ENCODE results near the gene NEURL3.

Gene NEURL3

GRCh38 chr2:96530474-96531357, 25.6 kb upstream of the NEURL3 start:
- no peak for FAIRE-seq
- no peak for TF ChIP-seq TAF1 (IDR thresholded peaks at IDR 0.05; ENCODE audit: borderline replicate concordance, low read depth, low read length)
- DNase-seq (ENCODE audit: insufficient read length), result no peak

DNA sequence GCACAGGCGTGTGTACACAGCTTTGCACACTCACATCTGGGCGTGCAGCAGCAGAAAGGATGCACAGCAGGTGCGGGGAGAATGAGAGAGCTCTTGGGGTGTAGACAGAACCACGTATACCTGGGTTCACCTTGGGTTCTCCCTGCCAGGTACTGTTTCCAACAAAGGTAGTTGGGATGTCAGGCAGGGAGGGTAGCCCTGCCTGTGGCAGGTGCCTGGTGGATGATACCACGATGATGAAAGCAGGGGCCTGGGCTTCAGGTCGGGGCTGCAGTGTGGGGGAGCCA, 24.9 kb upstream of the NEURL3 start:
- FAIRE-seq (no peak), DNase-seq (ENCODE audit: insufficient read length) (no peak)
- TF ChIP-seq POLR2A (IDR thresholded peaks at IDR 0.05; ENCODE audit: low read depth, low read length), result no peak
- no peak for TF ChIP-seq TAF1 (IDR thresholded peaks at IDR 0.05; ENCODE audit: borderline replicate concordance, low read depth, low read length)

DNA sequence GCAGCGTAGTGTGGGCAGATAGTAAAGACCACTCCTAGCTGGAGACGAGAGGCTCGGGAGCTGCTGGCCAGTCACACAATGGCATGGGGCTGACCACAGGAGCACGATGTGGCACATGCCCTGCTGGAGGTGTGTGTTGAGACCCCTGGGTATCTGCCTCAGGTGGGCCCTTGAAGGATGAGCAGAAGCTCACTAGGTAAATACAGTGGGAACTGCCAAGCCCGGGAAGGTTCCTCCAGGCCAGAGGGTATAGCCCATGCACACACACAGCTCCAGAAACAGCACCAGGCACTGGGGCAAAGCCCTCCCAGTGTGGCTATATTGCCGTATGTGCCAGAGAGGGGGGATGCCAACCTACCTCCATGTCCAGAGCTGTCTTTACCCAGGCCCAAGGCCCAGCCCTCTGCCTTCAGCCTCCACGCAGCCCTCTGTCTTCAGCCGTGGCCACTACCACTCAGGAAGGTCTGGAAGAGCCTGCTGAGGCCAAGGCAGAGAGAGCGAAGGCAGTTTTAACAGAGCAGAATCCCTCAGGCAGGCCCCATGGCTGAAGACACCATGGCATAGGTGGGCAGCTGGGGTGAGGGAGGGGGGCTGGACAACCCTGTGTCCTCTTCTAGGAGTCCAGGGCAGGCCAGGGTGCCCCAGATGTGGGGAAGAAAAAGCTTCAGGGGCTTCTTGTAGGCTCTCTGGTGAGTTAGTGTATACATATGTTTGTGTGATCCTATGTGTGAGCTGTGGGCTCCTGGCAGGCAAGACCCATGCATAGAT, 24.4 kb upstream of the NEURL3 start:
- no peak for FAIRE-seq
- no peak for TF ChIP-seq TAF1 (IDR thresholded peaks at IDR 0.05; ENCODE audit: borderline replicate concordance, low read depth, low read length)
- TF ChIP-seq POLR2AphosphoS5 (IDR thresholded peaks at IDR 0.05; ENCODE audit: low read depth, low read length), result no peak
- no peak for TF ChIP-seq POLR2A (IDR thresholded peaks at IDR 0.05; ENCODE audit: low read depth, low read length)
- DNase-seq (ENCODE audit: insufficient read length), result no peak

GRCh38 chr2:96528700-96529375, 23.7 kb upstream of the NEURL3 start:
- DNase-seq (ENCODE audit: insufficient read length) (no peak), FAIRE-seq (no peak)
- TF ChIP-seq POLR2A (IDR thresholded peaks at IDR 0.05; ENCODE audit: low read depth, low read length) (no peak), TAF1 (IDR thresholded peaks at IDR 0.05; ENCODE audit: borderline replicate concordance, low read depth, low read length) (no peak), POLR2AphosphoS5 (IDR thresholded peaks at IDR 0.05; ENCODE audit: low read depth, low read length) (no peak)

DNA sequence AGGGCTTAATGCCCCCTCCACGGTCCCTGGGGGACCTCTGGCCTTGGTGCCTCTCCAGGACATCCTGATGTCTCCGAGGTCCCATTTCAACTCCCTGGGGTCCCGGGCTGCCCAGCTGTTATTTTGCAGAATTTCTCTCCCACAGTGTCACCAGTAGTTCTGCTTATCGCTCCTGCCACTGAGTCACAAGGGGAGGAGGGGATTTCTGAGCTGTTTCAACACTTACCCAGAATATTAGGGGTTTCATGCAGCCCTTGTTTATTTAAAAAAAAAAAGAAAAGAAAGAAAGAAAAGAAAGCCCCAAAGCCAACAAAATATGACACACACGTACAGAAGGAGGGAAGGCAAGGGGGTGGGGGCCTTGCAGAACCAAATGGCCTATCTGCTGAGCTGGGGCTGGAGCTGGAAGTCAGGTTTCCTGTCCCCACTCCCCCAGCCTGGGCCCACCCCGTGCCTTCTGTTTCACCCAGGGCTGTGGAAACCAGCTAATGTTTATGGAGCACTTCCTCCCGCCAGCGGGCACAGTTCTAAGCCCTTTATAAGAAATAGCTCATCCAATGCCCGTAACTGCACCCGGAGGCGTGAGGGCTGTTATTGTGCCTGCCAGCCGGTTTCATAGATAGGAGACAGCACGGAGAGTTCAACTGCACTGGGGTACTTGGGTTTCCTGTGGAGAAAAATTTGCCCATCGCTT, 23.0 kb upstream of the NEURL3 start:
- FAIRE-seq (peak; percentile 51), DNase-seq (ENCODE audit: insufficient read length) (no peak)
- TF ChIP-seq POLR2AphosphoS5 (IDR thresholded peaks at IDR 0.05; ENCODE audit: low read depth, low read length) (no peak), TAF1 (IDR thresholded peaks at IDR 0.05; ENCODE audit: borderline replicate concordance, low read depth, low read length) (no peak), POLR2A (IDR thresholded peaks at IDR 0.05; ENCODE audit: low read depth, low read length) (no peak)

DNA sequence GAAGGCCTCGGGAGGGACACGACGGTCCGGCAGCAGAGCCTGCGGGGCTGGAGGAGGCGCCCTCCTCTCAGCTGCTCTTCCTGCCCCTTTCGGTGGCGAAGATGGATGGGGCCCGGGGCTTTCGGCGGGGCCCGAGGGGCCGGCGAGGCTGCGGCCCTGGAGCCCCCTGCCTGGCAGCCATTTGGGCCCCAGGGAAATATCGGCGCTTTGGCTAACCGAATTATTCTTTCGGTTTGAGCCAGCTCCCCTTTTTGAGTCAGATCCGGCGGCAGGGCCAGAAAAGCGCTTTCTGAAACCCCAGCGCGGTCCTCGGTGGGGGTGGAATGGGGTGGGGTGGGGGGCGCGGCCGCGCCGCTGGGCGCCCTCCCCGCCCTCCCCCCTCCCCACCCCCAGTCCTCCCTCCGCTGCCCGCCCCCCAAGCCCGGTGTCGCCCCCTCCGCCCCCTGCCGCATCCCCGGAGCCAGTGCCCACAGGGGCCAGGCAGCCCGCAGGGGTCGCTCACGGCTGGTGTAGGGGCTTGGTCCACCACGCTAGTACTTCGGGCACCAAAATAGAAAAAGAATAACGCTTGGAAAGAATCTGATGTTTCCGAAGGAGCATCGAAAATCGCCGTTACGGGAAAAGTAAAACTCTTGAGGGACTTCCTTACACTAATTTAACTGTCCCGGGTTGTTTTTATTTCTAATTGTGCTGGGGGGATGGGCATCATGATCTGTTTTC, 22.3 kb upstream of the NEURL3 start:
- TF ChIP-seq POLR2AphosphoS5 (IDR thresholded peaks at IDR 0.05; ENCODE audit: low read depth, low read length) (no peak), POLR2A (IDR thresholded peaks at IDR 0.05; ENCODE audit: low read depth, low read length) (peak; percentile 61; the same call in 1 of the 2 replicates), TAF1 (IDR thresholded peaks at IDR 0.05; ENCODE audit: borderline replicate concordance, low read depth, low read length) (0 out of 2 replicates have a peak, but pooled peaks have one; percentile 25)
- FAIRE-seq, result peak; percentile 87
- peak; percentile 79 for DNase-seq (ENCODE audit: insufficient read length)

DNA sequence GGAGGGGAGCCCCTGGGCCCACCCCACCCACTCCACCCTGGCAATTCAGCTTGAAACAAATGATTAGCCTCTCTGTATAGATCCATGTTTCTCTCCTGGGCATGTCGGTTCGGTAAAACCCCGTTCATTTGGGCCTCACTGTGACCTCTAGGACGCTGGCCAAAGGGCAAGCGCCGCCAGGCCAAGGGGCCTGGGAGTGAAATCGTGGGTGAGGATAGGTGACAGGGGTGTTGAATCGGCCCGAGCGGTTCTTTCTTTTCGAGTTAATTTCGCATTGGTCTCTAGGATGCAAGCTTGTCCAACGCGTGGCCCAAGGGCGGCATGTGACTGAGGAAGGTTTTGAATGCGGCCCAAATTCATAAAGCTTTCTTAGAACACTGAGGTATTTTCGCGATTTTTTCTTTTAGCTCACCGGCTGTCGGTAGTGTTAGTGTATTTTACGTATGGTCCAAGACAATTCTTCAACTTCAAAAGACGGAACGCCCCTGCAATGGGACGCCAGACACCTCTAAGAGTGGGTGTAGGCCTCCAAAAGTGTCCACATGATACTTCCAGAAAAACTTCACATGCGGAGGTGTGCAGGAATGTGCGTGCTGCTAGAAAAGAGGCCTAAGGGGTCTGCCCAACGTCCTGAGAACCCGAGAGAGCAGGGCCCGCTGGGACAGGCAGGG, 21.6 kb upstream of the NEURL3 start:
- DNase-seq (ENCODE audit: insufficient read length) (no peak), FAIRE-seq (no peak)
- TF ChIP-seq POLR2A (IDR thresholded peaks at IDR 0.05; ENCODE audit: low read depth, low read length), result no peak
- no peak for TF ChIP-seq TAF1 (IDR thresholded peaks at IDR 0.05; ENCODE audit: borderline replicate concordance, low read depth, low read length)
- no peak; the same call in 1 of the 2 replicates for TF ChIP-seq POLR2AphosphoS5 (IDR thresholded peaks at IDR 0.05; ENCODE audit: low read depth, low read length)

GRCh38 chr2:96526101-96526591, 21.0 kb upstream of the NEURL3 start:
- DNase-seq (ENCODE audit: insufficient read length) (no peak), FAIRE-seq (no peak)
- TF ChIP-seq TAF1 (IDR thresholded peaks at IDR 0.05; ENCODE audit: borderline replicate concordance, low read depth, low read length) (no peak), POLR2AphosphoS5 (IDR thresholded peaks at IDR 0.05; ENCODE audit: low read depth, low read length) (no peak), POLR2A (IDR thresholded peaks at IDR 0.05; ENCODE audit: low read depth, low read length) (no peak)

GRCh38 chr2:96525211-96525507, 20.0 kb upstream of the NEURL3 start:
- FAIRE-seq (peak; percentile 85), DNase-seq (ENCODE audit: insufficient read length) (no peak)
- TF ChIP-seq POLR2A (IDR thresholded peaks at IDR 0.05; ENCODE audit: low read depth, low read length) (no peak), TAF1 (IDR thresholded peaks at IDR 0.05; ENCODE audit: borderline replicate concordance, low read depth, low read length) (no peak), POLR2AphosphoS5 (IDR thresholded peaks at IDR 0.05; ENCODE audit: low read depth, low read length) (no peak)

DNA sequence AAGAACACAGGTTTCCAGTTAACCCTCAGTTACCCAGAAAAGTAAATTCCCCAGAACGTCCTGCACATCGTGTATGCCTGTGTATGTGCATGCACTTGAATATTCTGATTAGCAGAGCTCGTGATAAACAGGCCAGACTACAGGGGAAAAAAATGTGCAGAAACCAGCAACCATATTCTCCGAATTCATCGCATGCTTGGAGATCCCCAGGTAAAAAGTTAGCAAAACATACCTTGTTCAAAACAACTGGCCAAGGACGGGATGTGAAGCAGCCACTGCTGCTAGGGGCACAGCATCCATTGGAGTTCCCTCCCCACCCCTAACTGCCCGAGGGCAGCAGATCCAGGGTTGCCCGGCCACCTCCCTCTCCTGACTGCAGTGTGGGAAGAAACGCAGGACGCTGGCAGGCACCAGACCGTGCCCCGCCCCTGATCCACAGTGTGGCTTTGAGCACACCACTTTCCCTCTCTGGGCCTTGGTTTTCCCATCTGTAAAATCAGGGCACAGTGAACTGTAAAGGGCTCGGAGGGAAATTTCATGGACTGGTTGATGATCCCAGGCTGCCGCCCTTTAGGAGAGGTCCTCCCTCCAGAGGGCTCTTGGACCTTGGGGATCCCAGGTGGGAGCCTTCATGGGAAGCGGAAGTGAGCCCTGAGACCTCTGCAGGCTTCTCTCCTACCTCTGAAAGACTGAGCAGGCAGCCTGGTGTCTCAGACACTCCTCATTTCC, 19.5 kb upstream of the NEURL3 start:
- no peak for FAIRE-seq
- TF ChIP-seq POLR2A (IDR thresholded peaks at IDR 0.05; ENCODE audit: low read depth, low read length), result no peak
- TF ChIP-seq POLR2AphosphoS5 (IDR thresholded peaks at IDR 0.05; ENCODE audit: low read depth, low read length), result no peak
- no peak for TF ChIP-seq TAF1 (IDR thresholded peaks at IDR 0.05; ENCODE audit: borderline replicate concordance, low read depth, low read length)

More for the DNA sequence above, 19.5 kb upstream of the NEURL3 start:
- DNase-seq (ENCODE audit: insufficient read length), result no peak

Measured in GM12892 (cell line).